Neural progenitor cell (in vitro differentiated cells): Measurements from ENCODE around the gene GPR68.

Experiments used
- EZH2 ChIP-seq: fragments of 200-600 bp; sonication (generic); IDR thresholded peaks from 2 replicates; pipeline ENCODE4 v1.6.1; 2017; ENCODE audit warnings: antibody characterized with exemption, mild to moderate bottlenecking, moderate library complexity
- EZH2phosphoT487 ChIP-seq: fragments of 200-600 bp; sonication (generic); IDR thresholded peaks from 2 replicates; pipeline ENCODE4 v1.6.1; 2017; ENCODE audit warnings: antibody characterized with exemption
- TF ChIP-seq, protein P1 (sequence below): fragments of 200-600 bp; sonication (generic); IDR thresholded peaks from 2 replicates; pipeline ENCODE4 v1.5.1; 2017; ENCODE audit warnings: antibody characterized with exemption, mild to moderate bottlenecking

DNA sequence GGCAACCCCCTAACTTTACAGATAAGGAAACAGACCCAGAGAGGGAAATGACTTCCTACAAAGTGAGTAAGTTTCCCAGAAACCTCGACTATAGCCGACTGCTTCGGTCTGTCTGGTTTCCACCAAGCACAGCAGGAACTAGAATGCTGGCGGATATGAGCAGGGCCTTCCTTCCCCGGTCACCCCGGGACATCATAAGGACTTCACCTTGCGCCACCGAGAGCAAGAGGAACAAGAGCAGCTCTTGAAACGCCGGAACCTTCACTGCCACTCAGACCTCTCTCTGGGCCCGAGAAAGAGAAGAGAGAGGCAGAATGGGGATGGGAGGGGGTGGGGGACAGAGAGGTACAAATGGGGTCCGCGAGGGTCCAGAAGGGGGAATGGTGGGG lies 29.4 kb upstream of the GPR68 start:
- TF ChIP-seq, protein P1, sequence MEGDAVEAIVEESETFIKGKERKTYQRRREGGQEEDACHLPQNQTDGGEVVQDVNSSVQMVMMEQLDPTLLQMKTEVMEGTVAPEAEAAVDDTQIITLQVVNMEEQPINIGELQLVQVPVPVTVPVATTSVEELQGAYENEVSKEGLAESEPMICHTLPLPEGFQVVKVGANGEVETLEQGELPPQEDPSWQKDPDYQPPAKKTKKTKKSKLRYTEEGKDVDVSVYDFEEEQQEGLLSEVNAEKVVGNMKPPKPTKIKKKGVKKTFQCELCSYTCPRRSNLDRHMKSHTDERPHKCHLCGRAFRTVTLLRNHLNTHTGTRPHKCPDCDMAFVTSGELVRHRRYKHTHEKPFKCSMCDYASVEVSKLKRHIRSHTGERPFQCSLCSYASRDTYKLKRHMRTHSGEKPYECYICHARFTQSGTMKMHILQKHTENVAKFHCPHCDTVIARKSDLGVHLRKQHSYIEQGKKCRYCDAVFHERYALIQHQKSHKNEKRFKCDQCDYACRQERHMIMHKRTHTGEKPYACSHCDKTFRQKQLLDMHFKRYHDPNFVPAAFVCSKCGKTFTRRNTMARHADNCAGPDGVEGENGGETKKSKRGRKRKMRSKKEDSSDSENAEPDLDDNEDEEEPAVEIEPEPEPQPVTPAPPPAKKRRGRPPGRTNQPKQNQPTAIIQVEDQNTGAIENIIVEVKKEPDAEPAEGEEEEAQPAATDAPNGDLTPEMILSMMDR: no peak
- TF ChIP-seq EZH2 (no peak), EZH2phosphoT487 (no peak)
